Astrocyte of the hippocampus (primary cell): Measurements from ENCODE around the gene PRIMPOL.
A peak's percentile ranks its signal among the peaks of the same experiment; 100 is the strongest.

ENCODE experiments used
- DNase-seq: peaks from one replicate; pipeline ENCODE4 v3.0.0; 2011; ENCODE audit warnings: low read depth, low spot score

Gene PRIMPOL

GRCh38 chr4:184666670-184667069 is 17.1 kb downstream of the PRIMPOL start:
- no peak for DNase-seq

- no peak for DNase-seq
Measured at GRCh38 chr4:184668096-184668495, 18.6 kb downstream of the PRIMPOL start.

GRCh38 chr4:184668511-184669114 is 19.1 kb downstream of the PRIMPOL start:
- DNase-seq = no peak

- peak; percentile 76 for DNase-seq
Measured at GRCh38 chr4:184669251-184669650, 19.7 kb downstream of the PRIMPOL start.

- no peak for DNase-seq
Measured at GRCh38 chr4:184671101-184671500, 21.6 kb downstream of the PRIMPOL start.

GRCh38 chr4:184672741-184673140 is 23.2 kb downstream of the PRIMPOL start:
- no peak for DNase-seq

- DNase-seq = no peak
Measured at GRCh38 chr4:184674011-184674410, 24.5 kb downstream of the PRIMPOL start.

GRCh38 chr4:184675018-184675417 is 25.5 kb downstream of the PRIMPOL start:
- no peak for DNase-seq

GRCh38 chr4:184675821-184676492 is 26.4 kb downstream of the PRIMPOL start:
- DNase-seq = no peak

- no peak for DNase-seq
Measured at GRCh38 chr4:184680698-184681097, 31.2 kb downstream of the PRIMPOL start.

GRCh38 chr4:184681916-184682315 is 32.4 kb downstream of the PRIMPOL start:
- DNase-seq = no peak

GRCh38 chr4:184684491-184685189 is 35.1 kb downstream of the PRIMPOL start:
- DNase-seq = no peak

- no peak for DNase-seq
Measured at GRCh38 chr4:184688005-184688404, 38.5 kb downstream of the PRIMPOL start.

- DNase-seq = peak; percentile 84
Measured at GRCh38 chr4:184688447-184688846, 38.9 kb downstream of the PRIMPOL start.

GRCh38 chr4:184689681-184690080 is 40.1 kb downstream of the PRIMPOL start:
- no peak for DNase-seq

GRCh38 chr4:184693056-184693455 is 43.5 kb downstream of the PRIMPOL start:
- peak; percentile 27 for DNase-seq

- DNase-seq = no peak
Measured at GRCh38 chr4:184694412-184694956, 44.9 kb downstream of the PRIMPOL start.

- no peak for DNase-seq
Measured at GRCh38 chr4:184695178-184695896, 45.8 kb downstream of the PRIMPOL start.

GRCh38 chr4:184697956-184698355 is 48.4 kb downstream of the PRIMPOL start:
- DNase-seq = no peak

- peak; percentile 18 for DNase-seq
Measured at GRCh38 chr4:184699941-184700340, 50.4 kb downstream of the PRIMPOL start.

GRCh38 chr4:184702114-184702513 is 52.6 kb downstream of the PRIMPOL start:
- DNase-seq = no peak

- DNase-seq = no peak
Measured at GRCh38 chr4:184705692-184706091, 56.2 kb downstream of the PRIMPOL start.
